GM21723 (cell line): ENCODE data around the gene CACNB2.
A peak's percentile ranks its signal among the peaks of the same experiment; 100 is the strongest.

Experiments used
- ATAC-seq: cut with Tn5 transposase; IDR thresholded peaks from one replicate; pipeline ENCODE4 v1.9.1; 2021; ENCODE audit warnings: mild to moderate bottlenecking, moderate library complexity; ENCODE audit not compliant: unreplicated experiment

Gene CACNB2

DNA sequence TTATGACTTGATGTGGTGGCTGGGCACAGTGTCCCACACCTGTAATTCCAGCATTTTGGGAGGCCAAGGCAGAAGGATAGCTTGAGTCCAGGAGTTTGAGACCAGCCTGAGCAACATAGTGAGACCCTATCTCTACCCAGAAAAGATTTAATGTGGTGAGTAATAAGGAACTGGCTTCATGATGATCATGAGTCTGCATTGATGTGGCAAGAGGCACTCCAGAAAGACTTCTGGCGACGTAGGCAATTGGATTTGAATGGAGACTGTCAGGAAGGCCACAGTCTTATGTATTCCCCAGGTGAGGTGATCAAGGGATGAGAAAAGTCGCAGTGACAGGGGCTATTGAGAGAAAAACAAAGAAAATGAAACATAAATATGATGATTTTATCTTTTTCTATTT is 138.0 kb downstream of the CACNB2 start:
- no peak for ATAC-seq

GRCh38 chr10:18279173-18279572 is 138.9 kb downstream of the CACNB2 start:
- ATAC-seq: no peak

GRCh38 chr10:18282094-18282493 is 141.9 kb downstream of the CACNB2 start:
- ATAC-seq: no peak

DNA sequence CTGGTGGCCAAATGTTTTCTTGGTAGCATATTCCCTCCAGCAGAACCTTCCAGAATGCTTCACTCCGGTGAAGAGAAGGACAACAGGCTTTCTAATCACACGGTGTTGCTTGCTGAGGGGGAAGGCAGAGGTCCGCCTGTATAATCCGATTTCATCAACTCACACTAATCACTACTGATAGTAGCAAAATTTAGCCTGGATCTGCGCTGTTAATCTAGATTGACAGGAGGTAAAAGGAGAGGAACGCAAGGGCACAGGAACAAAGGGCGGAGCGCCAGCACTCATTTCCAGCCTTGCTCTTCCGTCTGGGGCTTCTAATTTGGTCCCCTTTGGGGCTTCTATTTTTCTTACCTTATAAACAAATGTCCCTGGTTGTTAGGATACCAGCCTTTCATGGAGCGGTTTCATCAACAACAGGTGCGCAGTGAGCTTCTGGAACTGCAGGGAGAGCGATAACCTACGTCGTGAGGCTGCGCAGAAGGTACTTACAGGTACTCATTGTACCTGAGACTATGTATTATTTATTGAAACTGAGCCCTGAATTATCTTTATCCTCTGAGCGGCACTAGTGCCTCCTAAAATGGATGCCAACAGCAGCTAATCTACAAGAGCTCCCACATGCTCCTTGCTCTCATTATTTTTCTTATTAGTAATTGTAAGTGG is 150.6 kb downstream of the CACNB2 start:
- ATAC-seq: no peak

GRCh38 chr10:18293536-18294510 is 153.6 kb downstream of the CACNB2 start:
- ATAC-seq: no peak

DNA sequence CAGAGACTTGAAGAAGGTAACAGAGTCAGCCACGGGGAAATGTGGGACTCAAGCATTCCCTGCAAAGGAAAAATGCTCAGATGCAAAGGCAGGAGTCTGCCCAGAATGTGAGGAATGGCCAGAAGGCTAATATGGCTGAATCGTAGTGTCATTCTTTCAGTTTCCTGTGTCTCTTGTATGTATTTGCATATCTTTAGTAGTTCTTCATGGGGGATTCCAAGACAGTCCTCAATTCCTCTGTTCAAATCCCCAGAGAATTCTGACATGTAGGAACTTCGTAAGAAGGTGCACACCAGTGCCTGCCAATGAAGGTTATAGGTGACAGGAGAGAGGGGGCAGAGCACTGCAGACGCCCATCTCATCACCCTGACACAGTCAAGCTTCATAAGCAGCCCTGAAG is 154.4 kb downstream of the CACNB2 start:
- ATAC-seq: no peak

GRCh38 chr10:18297659-18298058 is 157.4 kb downstream of the CACNB2 start:
- no peak for ATAC-seq

DNA sequence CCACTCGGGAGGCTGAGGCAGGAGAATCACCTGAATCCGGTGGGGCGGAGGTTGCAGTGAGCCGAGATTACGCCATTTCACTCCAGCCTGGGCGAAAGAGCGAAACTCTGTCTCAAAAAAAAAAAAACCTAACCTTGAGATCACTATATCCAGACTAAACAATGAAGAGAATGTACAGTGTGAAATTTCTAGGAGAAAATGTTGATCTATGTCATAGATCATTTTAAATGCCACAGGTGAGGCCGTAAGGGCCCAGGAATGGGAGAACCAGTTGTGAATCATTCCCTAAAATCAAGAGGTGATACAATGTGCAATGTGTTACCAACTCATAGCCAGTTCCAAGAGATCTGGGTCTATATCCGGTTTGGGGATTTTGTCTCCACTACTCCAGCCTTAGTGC is 158.0 kb downstream of the CACNB2 start:
- ATAC-seq: no peak

GRCh38 chr10:18303851-18304801 is 163.9 kb downstream of the CACNB2 start:
- ATAC-seq: no peak

- no peak for ATAC-seq
Observed at GRCh38 chr10:18306031-18306430, 165.8 kb downstream of the CACNB2 start.

DNA sequence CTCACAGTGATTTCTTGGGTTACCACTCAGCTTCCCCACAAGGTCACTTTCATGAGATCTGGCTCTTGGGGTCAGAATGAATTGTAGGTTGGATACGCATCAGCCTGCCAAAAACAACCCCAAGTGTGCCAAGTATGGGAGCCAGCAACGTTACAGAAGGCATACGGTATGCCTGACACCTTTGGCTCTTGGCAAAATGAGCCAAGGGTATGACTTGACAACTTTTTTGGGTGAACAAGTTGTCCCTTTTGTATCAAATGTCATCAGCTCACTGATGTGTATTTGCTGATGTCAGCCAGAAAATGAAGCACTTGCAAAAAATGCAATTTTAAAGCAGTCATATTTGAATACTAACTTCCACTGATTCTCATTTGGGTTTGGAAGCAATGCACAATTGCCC is 168.4 kb downstream of the CACNB2 start:
- no peak for ATAC-seq

- no peak for ATAC-seq
Observed at GRCh38 chr10:18310761-18311160, 170.5 kb downstream of the CACNB2 start.

DNA sequence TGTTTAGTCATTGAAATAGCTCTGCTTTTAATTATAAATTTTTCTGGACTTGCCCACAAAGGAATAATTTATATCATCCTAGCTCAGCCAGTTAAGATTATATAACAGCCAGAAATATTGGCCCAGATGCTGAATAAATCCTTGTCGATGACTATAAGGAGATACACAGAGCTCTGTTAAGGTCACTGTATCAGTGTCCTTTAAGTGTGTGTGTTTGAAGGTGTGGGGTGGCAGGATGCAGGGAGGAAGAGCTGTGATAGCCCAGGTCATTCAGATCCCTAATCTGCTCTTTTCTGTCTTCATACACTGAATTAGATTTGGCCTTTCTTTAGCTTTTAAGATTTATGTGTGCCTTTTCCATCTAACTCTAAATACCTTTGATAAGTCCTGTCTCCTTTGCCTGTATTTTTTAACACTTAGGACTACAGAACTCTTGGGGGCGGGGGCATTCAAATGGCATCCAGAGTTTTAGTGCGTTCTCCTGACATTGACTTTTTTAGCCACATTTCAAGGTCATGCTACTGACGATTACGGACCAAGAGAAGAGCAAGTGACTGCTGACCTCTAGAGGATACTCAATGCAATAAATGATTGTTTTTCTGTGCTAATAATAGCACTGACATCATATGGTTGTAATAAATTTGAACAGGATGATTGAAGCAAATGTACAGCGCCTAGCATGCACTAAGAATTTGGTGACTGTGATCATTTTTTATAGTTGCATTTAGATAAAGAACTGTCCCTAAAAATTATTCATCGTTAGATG is 172.3 kb downstream of the CACNB2 start:
- ATAC-seq: peak; percentile 71

GRCh38 chr10:18313140-18313530 is 172.9 kb downstream of the CACNB2 start:
- no peak for ATAC-seq

GRCh38 chr10:18313626-18314025 is 173.4 kb downstream of the CACNB2 start:
- ATAC-seq: no peak

DNA sequence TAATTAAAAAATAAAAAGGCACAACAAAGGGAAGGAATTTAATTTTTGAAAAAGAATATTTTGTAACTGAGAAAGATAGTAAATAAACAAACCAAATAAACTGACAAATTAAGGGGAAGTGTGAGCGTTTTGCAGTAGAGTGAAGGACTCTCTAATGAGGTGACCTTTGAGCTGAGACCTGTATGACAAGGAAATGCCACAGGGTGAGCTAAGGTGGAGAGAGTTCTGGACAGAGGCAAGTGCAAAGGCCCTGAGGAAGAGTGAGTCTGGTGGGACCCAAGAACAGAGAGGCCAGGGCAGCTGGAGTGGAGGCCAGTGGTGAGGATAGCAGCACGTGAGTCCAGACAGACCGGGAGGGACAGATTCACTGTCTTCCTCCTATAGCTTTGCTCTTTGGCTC is 179.4 kb downstream of the CACNB2 start:
- ATAC-seq: no peak

- no peak for ATAC-seq
Observed at GRCh38 chr10:18321371-18321770, 181.1 kb downstream of the CACNB2 start.

DNA sequence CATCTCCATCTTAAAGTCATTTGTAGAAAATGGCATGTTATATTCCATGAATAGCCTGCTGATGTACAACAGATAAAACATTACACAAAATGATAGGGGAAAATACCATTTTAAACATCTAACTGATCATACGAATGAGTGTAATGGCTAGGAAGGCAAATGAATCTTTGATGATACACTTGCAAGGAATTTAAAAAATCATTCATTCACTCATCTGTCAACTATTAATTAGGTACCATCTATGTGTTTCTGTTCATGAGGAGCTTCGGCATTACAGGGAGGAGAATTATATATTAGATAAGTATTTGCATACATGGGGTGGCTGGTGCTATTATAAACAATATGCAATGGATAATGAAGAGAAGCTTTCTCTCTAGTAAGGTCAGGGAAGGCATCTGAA is 183.7 kb downstream of the CACNB2 start:
- ATAC-seq: no peak

- no peak for ATAC-seq
Observed at GRCh38 chr10:18325410-18325809, 185.2 kb downstream of the CACNB2 start.

GRCh38 chr10:18325889-18326531 is 185.8 kb downstream of the CACNB2 start:
- ATAC-seq: no peak
